GM10847 (cell line): ENCODE results near the gene FAM236C.
"Not testable (repeated sequence)": the region's sequence is repeated elsewhere in the genome, so short reads cannot be mapped to it uniquely, and the experiment has no call there.

Experiments
- POLR2A ChIP-seq: IDR thresholded peaks from 2 replicates; pipeline ENCODE4 v1.6.1; 2011; ENCODE audit not compliant: insufficient read length; ENCODE audit errors: extremely low read depth

The FAM236C gene

GRCh38 chrX:72912315-72912714 is at the start of gene FAM236C:
FAM236C (plus strand) TSS chrX:72912615; CDS start chrX:72912715, 100 bp downstream.
- TF ChIP-seq POLR2A: not testable (repeated sequence)

- TF ChIP-seq POLR2A: not testable (repeated sequence)
These were observed 25.5 kb downstream of the FAM236C start, which contains the start of gene FAM236A for GRCh38 chrX:72937906-72938305. FAM236A (plus strand) TSS chrX:72938206; CDS start chrX:72938263, 57 bp downstream.

- TF ChIP-seq POLR2A: not testable (repeated sequence)
These were observed 31.4 kb downstream of the FAM236C start, which contains the start of gene DMRTC1 for GRCh38 chrX:72943819-72944169. DMRTC1 (minus strand) TSS chrX:72943837; CDS start chrX:72875694, 68,143 bp downstream.
